CD4-positive, alpha-beta T cell treated with Interleukin-15 for 4 hours (primary cell): Measurements from ENCODE around the gene BANP.
"Not testable (repeated sequence)": the region's sequence is repeated elsewhere in the genome, so short reads cannot be mapped to it uniquely, and the experiment has no call there.

ENCODE experiments used
- DNase-seq: peaks from one replicate; pipeline ENCODE4 v3.0.0-alpha.2; 2020; ENCODE audit warnings: low spot score

Gene BANP

GRCh38 chr16:88066680-88067529, 115.7 kb downstream of the BANP start:
- DNase-seq, result no peak

GRCh38 chr16:88067530-88068411, 116.5 kb downstream of the BANP start:
- DNase-seq, result no peak

- no peak for DNase-seq
Measured at GRCh38 chr16:88068476-88069396, 117.5 kb downstream of the BANP start.

GRCh38 chr16:88069397-88070168, 118.3 kb downstream of the BANP start:
- no peak for DNase-seq

- no peak for DNase-seq
Measured at GRCh38 chr16:88070341-88070740, 119.1 kb downstream of the BANP start.

- DNase-seq, result no peak
Measured at GRCh38 chr16:88070989-88071625, 119.9 kb downstream of the BANP start.

- DNase-seq, result no peak
Measured at GRCh38 chr16:88071908-88072307, 120.7 kb downstream of the BANP start.

GRCh38 chr16:88072571-88073001, 121.4 kb downstream of the BANP start:
- no peak for DNase-seq

GRCh38 chr16:88073201-88073721, 122.0 kb downstream of the BANP start:
- no peak for DNase-seq

GRCh38 chr16:88074041-88074440, 122.8 kb downstream of the BANP start:
- DNase-seq, result no peak

- no peak for DNase-seq
Measured at GRCh38 chr16:88076211-88076931, 125.1 kb downstream of the BANP start.

GRCh38 chr16:88076932-88077320, 125.7 kb downstream of the BANP start:
- not testable (repeated sequence) for DNase-seq

GRCh38 chr16:88077328-88078108, 126.3 kb downstream of the BANP start:
- no peak for DNase-seq

- no peak for DNase-seq
Measured at GRCh38 chr16:88078111-88078775, 127.0 kb downstream of the BANP start.

GRCh38 chr16:88083582-88083981, 132.3 kb downstream of the BANP start:
- DNase-seq, result no peak

- DNase-seq, result no peak
Measured at GRCh38 chr16:88084881-88085280, 133.6 kb downstream of the BANP start.

- DNase-seq, result no peak
Measured at GRCh38 chr16:88086571-88087516, 135.6 kb downstream of the BANP start.
